Measurements from ENCODE around the gene FSCN2. TPM values are rescaled to one million over a fixed set of nuclear protein-coding genes. Genes with fewer than 3 reads are reported as not detected.

Gene FSCN2
- polyA plus RNA-seq, 1 donor (not counting 4 experiments of a cell fraction or from before 2014, with no cell fraction given): not detected

DNA sequence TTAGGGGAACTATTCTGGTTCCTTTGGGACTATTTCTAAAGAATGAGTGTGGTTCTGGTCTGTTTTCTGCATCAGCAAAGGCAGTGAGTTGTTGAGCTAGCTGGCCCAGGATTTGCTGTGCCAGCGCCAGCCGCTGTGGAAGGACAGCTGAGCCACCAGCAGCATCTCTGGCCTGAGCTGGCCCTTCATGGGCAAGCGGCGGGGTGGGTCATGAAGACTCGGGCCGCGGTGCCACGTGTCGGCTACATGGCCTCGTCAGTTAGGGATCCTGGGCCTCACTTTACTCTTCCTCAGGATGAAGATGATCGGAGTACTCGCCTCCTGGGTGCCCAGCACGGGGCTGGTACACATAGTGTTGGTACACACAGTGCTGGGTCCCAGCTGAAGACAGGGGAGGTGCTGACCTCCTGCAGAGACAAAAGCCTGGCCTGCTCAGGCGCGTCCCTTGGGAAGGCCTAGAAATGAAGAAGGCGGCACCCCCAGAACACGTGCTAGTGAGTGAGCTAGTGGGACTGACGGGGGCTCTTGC lies 41.9 kb downstream of the FSCN2 start:
- peaks cover 31% of the 10 kb centered on the region for H3K4me1 ChIP-seq (ENCODE audit: control insufficient read depth, extremely low read depth, insufficient read depth, low read length)
- dilution Hi-C loops (cut with MboI; ENCODE audit: extremely low pct_ligation_motif_present, low sequenced_read_pairs): no loop called here

DNA sequence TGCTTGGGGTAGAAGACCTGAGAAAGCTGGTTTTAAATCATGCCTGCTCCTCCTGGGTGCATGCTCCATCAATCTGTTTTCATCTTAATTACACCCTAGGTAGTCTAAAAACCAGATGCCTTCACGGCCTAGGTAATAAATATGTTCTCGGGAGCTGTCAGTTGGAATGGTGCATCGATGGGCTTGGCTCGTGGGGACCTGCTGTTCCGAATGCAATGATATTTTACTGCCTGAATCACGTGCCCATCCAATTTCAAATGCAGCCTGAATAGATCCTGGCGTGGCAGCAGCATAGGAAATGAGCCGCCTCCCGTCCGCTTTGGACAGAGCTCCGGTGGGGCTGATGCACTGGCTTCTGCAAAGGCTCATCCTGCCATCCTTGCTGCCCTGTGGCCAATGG lies 42.8 kb downstream of the FSCN2 start:
- Histone ChIP-seq H3K4me3 (ENCODE audit: control insufficient read depth in 2 of 3, extremely low read depth in 1 of 3, insufficient read depth in 2 of 3, low read depth in 1 of 3, low read length in 3 of 3) (no peak overlapping the region), H3K4me1 (ENCODE audit: control insufficient read depth, extremely low read depth, insufficient read depth, low read length) (peaks cover 29% of the 10 kb centered on the region), H3K9ac (ENCODE audit: control insufficient read depth, extremely low read depth, insufficient read depth, low read length) (no peak overlapping the region), H3K9me1 (ENCODE audit: control insufficient read depth, extremely low read depth, insufficient read depth, low read length) (peaks cover 2% of the 10 kb centered on the region), H3K79me2 (ENCODE audit: control insufficient read depth, insufficient read depth, low read length) (peaks cover 5% of the 10 kb centered on the region), H3K27ac (ENCODE audit: control insufficient read depth, insufficient read depth, low read length) (no peak overlapping the region), H3K9me3 (ENCODE audit: control insufficient read depth, low read depth, low read length) (no peaks in the 10 kb centered on the region), H4K20me1 (ENCODE audit: control insufficient read depth, extremely low read depth, insufficient read depth, low read length) (peaks cover 3% of the 10 kb centered on the region), H3K36me3 (ENCODE audit: control insufficient read depth in 2 of 2, extremely low read depth in 1 of 2, insufficient read depth in 2 of 2, low read length in 2 of 2) (peaks cover 46 to 47% of the 10 kb centered on the region in 2 experiments), H2AFZ (ENCODE audit: control insufficient read depth, low read length) (no peak overlapping the region), H3K4me2 (ENCODE audit: control insufficient read depth, extremely low read depth, insufficient read depth, low read depth, low read length) (no peak overlapping the region), H3K27me3 (ENCODE audit: control insufficient read depth, extremely low read depth, insufficient read depth, low read length) (no peaks in the 10 kb centered on the region)
- FAIRE-seq: no peak
- DNase-seq (ENCODE audit: low read depth, low spot score): no peak
- TF ChIP-seq, protein P1, sequence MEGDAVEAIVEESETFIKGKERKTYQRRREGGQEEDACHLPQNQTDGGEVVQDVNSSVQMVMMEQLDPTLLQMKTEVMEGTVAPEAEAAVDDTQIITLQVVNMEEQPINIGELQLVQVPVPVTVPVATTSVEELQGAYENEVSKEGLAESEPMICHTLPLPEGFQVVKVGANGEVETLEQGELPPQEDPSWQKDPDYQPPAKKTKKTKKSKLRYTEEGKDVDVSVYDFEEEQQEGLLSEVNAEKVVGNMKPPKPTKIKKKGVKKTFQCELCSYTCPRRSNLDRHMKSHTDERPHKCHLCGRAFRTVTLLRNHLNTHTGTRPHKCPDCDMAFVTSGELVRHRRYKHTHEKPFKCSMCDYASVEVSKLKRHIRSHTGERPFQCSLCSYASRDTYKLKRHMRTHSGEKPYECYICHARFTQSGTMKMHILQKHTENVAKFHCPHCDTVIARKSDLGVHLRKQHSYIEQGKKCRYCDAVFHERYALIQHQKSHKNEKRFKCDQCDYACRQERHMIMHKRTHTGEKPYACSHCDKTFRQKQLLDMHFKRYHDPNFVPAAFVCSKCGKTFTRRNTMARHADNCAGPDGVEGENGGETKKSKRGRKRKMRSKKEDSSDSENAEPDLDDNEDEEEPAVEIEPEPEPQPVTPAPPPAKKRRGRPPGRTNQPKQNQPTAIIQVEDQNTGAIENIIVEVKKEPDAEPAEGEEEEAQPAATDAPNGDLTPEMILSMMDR (optimal IDR thresholded peaks at IDR 0.05 in 1 of 3, IDR thresholded peaks at IDR 0.05 in 1 of 3, conservative IDR thresholded peaks at IDR 0.05 in 1 of 3; ENCODE audit: extremely low read depth in 1 of 3, insufficient read depth in 2 of 3, low read length in 3 of 3): no peak
- TF ChIP-seq EZH2 (IDR thresholded peaks at IDR 0.05; ENCODE audit: low read length): no peak
- dilution Hi-C loops (cut with MboI; ENCODE audit: extremely low pct_ligation_motif_present, low sequenced_read_pairs): no loop called here

More for the DNA sequence above, 41.9 kb downstream of the FSCN2 start:
- TF ChIP-seq, protein P1 (optimal IDR thresholded peaks at IDR 0.05 in 1 of 3, IDR thresholded peaks at IDR 0.05 in 1 of 3, conservative IDR thresholded peaks at IDR 0.05 in 1 of 3; ENCODE audit: extremely low read depth in 1 of 3, insufficient read depth in 2 of 3, low read length in 3 of 3): no peak
- no peak for TF ChIP-seq EZH2 (IDR thresholded peaks at IDR 0.05; ENCODE audit: low read length)
- H3K27me3 ChIP-seq (ENCODE audit: control insufficient read depth, extremely low read depth, insufficient read depth, low read length): no peaks in the 10 kb centered on the region
- peaks cover 2% of the 10 kb centered on the region for H3K79me2 ChIP-seq (ENCODE audit: control insufficient read depth, insufficient read depth, low read length)
- peaks cover 3% of the 10 kb centered on the region for H4K20me1 ChIP-seq (ENCODE audit: control insufficient read depth, extremely low read depth, insufficient read depth, low read length)
- no peak overlapping the region for H2AFZ ChIP-seq (ENCODE audit: control insufficient read depth, low read length)
- H3K9ac ChIP-seq (ENCODE audit: control insufficient read depth, extremely low read depth, insufficient read depth, low read length): no peak overlapping the region
- no peak for DNase-seq (ENCODE audit: low read depth, low spot score)
- H3K36me3 ChIP-seq (ENCODE audit: control insufficient read depth in 2 of 2, extremely low read depth in 1 of 2, insufficient read depth in 2 of 2, low read length in 2 of 2): peaks cover 39 to 50% of the 10 kb centered on the region in 2 experiments
- H3K9me3 ChIP-seq (ENCODE audit: control insufficient read depth, low read depth, low read length): no peaks in the 10 kb centered on the region
- no peak overlapping the region for H3K4me3 ChIP-seq (ENCODE audit: control insufficient read depth in 2 of 3, extremely low read depth in 1 of 3, insufficient read depth in 2 of 3, low read depth in 1 of 3, low read length in 3 of 3)
- no peak for FAIRE-seq
- no peak overlapping the region for H3K4me2 ChIP-seq (ENCODE audit: control insufficient read depth, extremely low read depth, insufficient read depth, low read depth, low read length)
- no peak overlapping the region for H3K27ac ChIP-seq (ENCODE audit: control insufficient read depth, insufficient read depth, low read length)
- peaks cover 2% of the 10 kb centered on the region for H3K9me1 ChIP-seq (ENCODE audit: control insufficient read depth, extremely low read depth, insufficient read depth, low read length)
